SJSA1 (cell line): Measurements from ENCODE around the gene TBXA2R. TPM values are rescaled to one million over a fixed set of nuclear protein-coding genes. Genes with fewer than 3 reads are reported as not detected.

Experiments used
- DNase-seq, 2 experiments: peaks; one replicate each; pipeline ENCODE4 v3.0.0-alpha.2; 2015 to 2020; ENCODE audit warnings: low spot score in 2 of 2, low read depth in 1 of 2
- H3K27ac ChIP-seq: fragments of 250-450 bp; sonication (Bioruptor Pico); 2 replicates; pipeline ENCODE4 v1.5.1; 2020; ENCODE audit warnings: mild to moderate bottlenecking, moderate library complexity
- H3K27me3 ChIP-seq: fragments of 250-450 bp; sonication (Bioruptor Pico); replicated peaks from 2 replicates; pipeline ENCODE4 v1.5.1; 2020; ENCODE audit warnings: mild to moderate bottlenecking, moderate library complexity
- H3K36me3 ChIP-seq: fragments of 250-450 bp; sonication (Bioruptor Pico); 2 replicates; pipeline ENCODE4 v1.5.1; 2020; ENCODE audit warnings: mild to moderate bottlenecking
- H3K4me1 ChIP-seq: fragments of 250-450 bp; sonication (Bioruptor Pico); replicated peaks from 2 replicates; pipeline ENCODE4 v1.6.1; 2021; ENCODE audit warnings: mild to moderate bottlenecking
- H3K4me3 ChIP-seq: fragments of 250-450 bp; sonication (Bioruptor Pico); 2 replicates; pipeline ENCODE4 v1.5.1; 2020; ENCODE audit warnings: mild to moderate bottlenecking
- H3K9me3 ChIP-seq: fragments of 250-450 bp; sonication (Bioruptor Pico); replicated peaks from 2 replicates; pipeline ENCODE4 v1.5.1; 2020; ENCODE audit warnings: mild to moderate bottlenecking
- total RNA-seq: library from RNA; depleted of rRNA; stranded (reverse); fragments of >200 nt; shearing (Covaris generic); gene quantifications from 2 replicates; pipeline ENCODE4 v1.2.3, GENCODE V29; 2014; rRNA removed

The TBXA2R gene
- total RNA-seq, 1 experiment from 2014 or later = not detected

- Histone ChIP-seq H3K27me3 (no peaks in the 10 kb centered on the region), H3K9me3 (no peaks in the 10 kb centered on the region), H3K36me3 (peaks cover 88% of the 10 kb centered on the region), H3K4me3 (no peak overlapping the region), H3K27ac (no peak overlapping the region), H3K4me1 (peaks cover 7% of the 10 kb centered on the region)
- no peak for DNase-seq
Observed at GRCh38 chr19:3547767-3548282, 58.9 kb downstream of the TBXA2R start.

GRCh38 chr19:3547301-3547731 lies 59.4 kb downstream of the TBXA2R start:
- Histone ChIP-seq H3K27ac (no peak overlapping the region), H3K36me3 (peaks cover 89% of the 10 kb centered on the region), H3K4me3 (no peak overlapping the region), H3K27me3 (no peaks in the 10 kb centered on the region), H3K4me1 (peaks cover 3% of the 10 kb centered on the region; the same call in 1 of the 2 replicates), H3K9me3 (no peaks in the 10 kb centered on the region)
- DNase-seq = no peak

DNA sequence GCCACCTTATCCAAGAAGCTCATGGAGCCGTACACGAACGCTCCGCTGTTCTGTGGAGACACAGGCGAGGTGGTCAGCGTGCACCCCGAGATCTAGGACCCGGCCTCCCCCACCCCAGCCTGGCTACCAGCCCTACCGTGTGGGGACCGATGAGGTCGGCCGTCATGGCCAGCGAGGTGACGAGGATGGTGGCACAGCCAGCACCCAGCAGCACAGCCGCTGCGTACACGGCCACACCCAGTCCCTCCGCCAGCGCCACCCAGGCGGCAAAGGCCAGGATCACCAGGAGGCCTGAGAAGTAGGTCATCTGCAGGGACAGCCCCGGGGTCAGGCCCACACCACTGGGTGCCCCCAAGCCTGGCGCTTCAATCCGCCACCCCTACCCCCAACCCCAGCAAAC lies 60.6 kb downstream of the TBXA2R start:
- Histone ChIP-seq H3K36me3 (peaks cover 83% of the 10 kb centered on the region), H3K9me3 (no peaks in the 10 kb centered on the region), H3K27ac (no peak overlapping the region), H3K4me1 (peaks cover 3% of the 10 kb centered on the region; the same call in 1 of the 2 replicates), H3K27me3 (no peaks in the 10 kb centered on the region), H3K4me3 (no peak overlapping the region)
- DNase-seq = no peak

GRCh38 chr19:3545669-3546034 lies 61.0 kb downstream of the TBXA2R start:
- H3K27ac ChIP-seq = no peak overlapping the region
- peaks cover 79% of the 10 kb centered on the region for H3K36me3 ChIP-seq
- H3K9me3 ChIP-seq = no peaks in the 10 kb centered on the region
- no peak for DNase-seq
- no peaks in the 10 kb centered on the region for H3K27me3 ChIP-seq
- H3K4me1 ChIP-seq = peaks cover 3% of the 10 kb centered on the region; the same call in 1 of the 2 replicates
- no peak overlapping the region for H3K4me3 ChIP-seq

DNA sequence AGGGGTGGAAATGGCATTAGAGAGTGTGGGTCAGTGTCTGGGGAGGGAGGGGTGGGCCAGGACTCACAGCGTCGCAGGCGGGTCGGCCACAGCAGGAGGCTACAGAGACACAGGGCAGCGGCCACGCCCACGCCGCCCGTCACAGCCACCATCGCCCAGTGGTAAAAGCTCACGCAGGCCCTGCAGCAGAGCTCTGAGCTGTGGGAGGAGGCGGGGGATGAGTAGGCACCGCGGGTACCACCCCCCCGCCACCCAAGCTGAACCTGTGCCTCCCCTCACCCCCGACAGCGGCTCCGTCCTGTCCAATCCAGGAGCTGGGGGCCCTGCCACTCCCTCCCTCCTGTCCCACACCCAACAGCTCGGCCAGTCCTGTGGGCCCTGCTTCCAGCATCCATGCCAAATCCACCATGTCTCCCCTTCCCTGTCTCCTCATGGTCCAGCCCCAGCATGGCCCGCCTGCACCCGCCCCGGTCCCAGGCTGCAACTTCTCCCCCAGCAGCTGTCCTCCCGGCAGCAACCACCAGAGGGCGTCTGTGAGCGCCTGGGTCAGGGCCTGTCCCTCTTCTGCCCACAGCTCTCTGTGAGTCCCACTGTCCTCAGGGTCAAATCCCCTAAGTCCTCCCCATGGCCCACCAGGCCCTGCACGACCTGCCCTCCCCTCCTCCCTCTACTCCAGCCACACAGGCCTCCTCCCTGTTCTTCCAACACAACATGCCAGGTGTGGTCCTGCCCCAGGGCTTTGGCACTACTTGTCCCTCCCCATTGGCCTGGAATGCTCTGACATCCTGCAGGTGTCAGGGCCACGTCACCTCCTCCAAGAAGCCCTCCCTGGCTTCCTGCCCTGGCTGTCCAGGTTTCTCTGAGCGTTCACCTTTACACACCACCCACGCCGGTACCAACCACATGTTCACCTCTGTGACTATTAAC lies 61.7 kb downstream of the TBXA2R start:
- no peaks in the 10 kb centered on the region for H3K9me3 ChIP-seq
- H3K4me1 ChIP-seq = peaks cover 3% of the 10 kb centered on the region; the same call in 1 of the 2 replicates
- no peaks in the 10 kb centered on the region for H3K27me3 ChIP-seq
- H3K27ac ChIP-seq = no peak overlapping the region
- H3K36me3 ChIP-seq = peaks cover 74% of the 10 kb centered on the region
- DNase-seq = peak; percentile 69 to 79
- H3K4me3 ChIP-seq = no peak overlapping the region

Other genes with a start within 250 kb of the TBXA2R start
- 19.9 and 27.6 TPM in 2 replicates for gene NFIC, start 240.3 kb downstream of the TBXA2R start, total RNA-seq
- gene SMIM24, start 126.3 kb downstream of the TBXA2R start, total RNA-seq = not detected in 2 replicates
- gene SMIM44, start 123.4 kb downstream of the TBXA2R start, total RNA-seq = not detected in 2 replicates
- 29.4 and 40.5 TPM in 2 replicates for gene DOHH, start 106.2 kb downstream of the TBXA2R start, total RNA-seq
- 39.3 and 53.4 TPM in 2 replicates for gene FZR1, start 100.6 kb downstream of the TBXA2R start, total RNA-seq
- 0.26 TPM in 1 of 2 replicates, not detected in the other for gene TEKTIP1, start 67.7 kb downstream of the TBXA2R start, total RNA-seq
- 124 and 132 TPM in 2 replicates for gene MFSD12, start 49.3 kb downstream of the TBXA2R start, total RNA-seq
- 229 and 260 TPM in 2 replicates for gene HMG20B, start 33.9 kb downstream of the TBXA2R start, total RNA-seq
- 9.2 and 13.1 TPM in 2 replicates for gene GIPC3, start 21.4 kb downstream of the TBXA2R start, total RNA-seq
- 29.3 and 45.2 TPM in 2 replicates for gene CACTIN, start 19.9 kb upstream of the TBXA2R start, total RNA-seq
- gene PIP5K1C, start 93.6 kb upstream of the TBXA2R start, total RNA-seq = 15.9 and 21.1 TPM in 2 replicates
- gene TJP3, start 101.5 kb upstream of the TBXA2R start, total RNA-seq = not detected in 2 replicates
- 18.1 and 24.3 TPM in 2 replicates for gene APBA3, start 154.8 kb upstream of the TBXA2R start, total RNA-seq
- 52.7 and 55.5 TPM in 2 replicates for gene MRPL54, start 155.8 kb upstream of the TBXA2R start, total RNA-seq
- not detected in 2 replicates for gene RAX2, start 165.4 kb upstream of the TBXA2R start, total RNA-seq
- not detected in 2 replicates for gene MATK, start 179.5 kb upstream of the TBXA2R start, total RNA-seq